Right cardiac atrium (tissue), 5 donors: ENCODE measurements around the gene ZNF570. TPM values are rescaled to one million over a fixed set of nuclear protein-coding genes. Genes with fewer than 3 reads are reported as not detected.

ENCODE experiments used
- ATAC-seq, 2 donors: fragments of 200-7000 bp; cut with Tn5 transposase; one replicate each; pipeline versions ENCODE4 v1.8.0 to v1.9.1; 2020; ENCODE audit warnings: moderate library complexity in 2 of 2, mild to moderate bottlenecking in 1 of 2
- DNase-seq, 3 donors: peaks; one replicate each; pipeline ENCODE4 v3.0.0-alpha.2; 2020
- H3K27ac ChIP-seq: one replicate; pipeline ENCODE4 v1.5.1; 2013; ENCODE audit warnings: mild to moderate bottlenecking, low read length, control low read depth, moderate library complexity
- H3K27me3 ChIP-seq: one replicate; pipeline ENCODE4 v1.6.1; 2013; ENCODE audit not compliant: control insufficient read depth, insufficient read depth
- H3K4me1 ChIP-seq: one replicate; pipeline ENCODE4 v1.6.1; 2013; ENCODE audit warnings: low read length; ENCODE audit not compliant: control insufficient read depth, insufficient read depth
- H3K4me3 ChIP-seq: one replicate; pipeline ENCODE4 v1.5.1; 2013; ENCODE audit warnings: low read length, control low read depth
- H3K9me3 ChIP-seq: one replicate; pipeline ENCODE4 v1.6.1; 2013; ENCODE audit warnings: low read length; ENCODE audit not compliant: control insufficient read depth
- WGBS: extraction: QIAGEN DNeasy Blood & Tissue Kit; methylation state at CpG from one replicate; pipeline ENCODE4 v1.1.7; 2013; 5-methylcytosine and 5-hydroxymethylcytosine counted together
- intact Hi-C, 4 donors: fragments of 100-400 bp; cut with DNase I; formaldehyde crosslinking; loops; one replicate each; pipeline versions ENCODE4 v1.11.0 to v1.14.0; 2022 to 2023
- polyA plus RNA-seq: library from polyadenylated mRNA; stranded (reverse); fragments of 200-250 nt; gene quantifications from one replicate; pipeline ENCODE4 v1.2.3, GENCODE V29; 2013
- total RNA-seq, 4 donors: library from RNA; stranded (reverse); fragmentation: NEBNext Ultra II Directional; extraction: Animal tissue kit (Norgen Biotek cat#: 25700); gene quantifications; one replicate each; pipeline ENCODE4 v1.2.1, GENCODE V29; 2021
- donor health status: healthy with polysubstance abuse.
- donor health status: DM: no; HTN: yes; CAD: no.
- donor health status: DM: no; HTN: no; CAD: no.
- donor health status: DM: no; HTN: yes; CAD: no; lungs with severe emphysema.
- donor health status: DM: yes; HTN: yes; CAD: no.

ZNF570 gene
- total and polyA plus RNA-seq, 5 donors = 3.1 to 7.8 (median 7.0) TPM

DNA sequence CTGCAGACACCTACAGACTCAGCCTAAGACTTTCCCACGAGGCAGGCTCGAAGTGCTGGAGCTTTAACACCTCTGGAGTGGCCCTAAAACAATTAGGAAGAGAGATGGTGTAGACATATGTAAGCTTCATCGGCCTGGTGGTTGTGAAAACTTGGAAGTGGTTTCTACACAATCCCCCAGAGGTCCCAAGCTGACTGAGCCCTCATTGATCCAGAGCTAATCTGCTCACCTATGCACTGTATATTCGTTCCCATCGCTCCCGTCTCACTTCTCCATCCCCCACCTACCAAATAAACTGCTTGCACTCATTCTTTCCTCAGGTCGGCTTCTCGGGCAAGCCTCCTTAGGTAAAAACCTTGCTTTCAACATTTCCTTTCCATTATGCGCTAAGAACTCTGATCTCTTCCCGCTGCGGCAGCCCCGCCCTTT lies 36.8 kb downstream of the ZNF570 start:
- Histone ChIP-seq H3K27me3 (no peaks in the 10 kb centered on the region), H3K4me1 (no peaks in the 10 kb centered on the region), H3K27ac (peak overlapping the region; percentile 100), H3K4me3 (peak overlapping the region; percentile 91), H3K9me3 (no peaks in the 10 kb centered on the region)
- DNase-seq = peak in 1 of 3 donors; percentile 87
- WGBS = 4% methylated on average over 12 of the region's 12 CpGs
- intact Hi-C loops = loop anchor here in 1 of 4 donors (5.0 kb wide), 1 partner anchor 39 kb away; the partner anchor contains the start of genes ZNF569 and ZNF570
- peak; percentile 20 to 33 for ATAC-seq

DNA sequence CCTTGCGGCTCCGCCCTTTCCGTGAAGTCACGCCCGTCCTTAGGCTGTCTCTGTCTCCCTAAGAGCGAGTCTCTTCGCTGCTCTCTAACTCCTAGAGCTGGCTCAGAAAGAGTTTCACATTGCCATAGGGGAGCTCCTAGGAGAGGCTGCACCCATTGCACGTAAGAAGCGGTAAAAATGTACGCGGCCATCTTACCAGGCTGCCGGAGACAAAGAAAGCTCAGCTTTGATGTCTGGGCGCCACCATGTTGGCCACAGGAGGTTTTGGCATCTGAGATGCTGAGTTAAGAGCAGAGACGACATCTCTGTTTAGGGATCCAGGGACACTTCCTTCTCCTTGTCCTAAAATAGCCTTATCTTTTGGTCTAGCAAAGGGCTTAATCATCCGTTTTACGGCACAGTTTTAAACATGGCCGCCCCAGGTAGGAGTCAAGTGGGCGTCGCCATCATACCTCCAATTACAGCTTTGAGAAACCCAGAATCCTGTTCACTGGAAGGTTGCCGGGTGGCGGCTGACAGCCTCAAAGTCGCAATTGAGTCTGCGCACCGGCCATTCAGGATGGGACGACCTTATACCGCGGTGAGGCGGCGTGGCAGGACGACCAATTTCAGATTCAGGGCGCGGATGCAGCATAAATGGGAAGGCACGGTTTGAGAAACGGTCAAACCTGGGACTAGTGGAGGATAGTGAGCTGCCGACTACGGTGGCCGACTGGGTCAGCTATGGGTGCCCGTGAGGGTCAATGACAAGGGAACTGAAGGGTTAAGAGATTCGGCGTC lies 37.4 kb downstream of the ZNF570 start, which contains the start of gene ZNF793:
Gene ZNF793 (plus strand): TSS at position 553 of the 780 bp plus-strand sequence. CDS start 16,501 bp downstream, outside the sequence.
- no peaks in the 10 kb centered on the region for H3K27me3 ChIP-seq
- H3K9me3 ChIP-seq = no peaks in the 10 kb centered on the region
- H3K27ac ChIP-seq = peak within 1 kb of the TSS; percentile 100
- under 1% methylated on average over 40 of the region's 40 CpGs for WGBS
- intact Hi-C loops = loop anchor here in 1 of 4 donors (5.0 kb wide), 1 partner anchor 39 kb away; the partner anchor contains the start of genes ZNF569 and ZNF570
- H3K4me1 ChIP-seq = no peaks in the 10 kb centered on the region
- H3K4me3 ChIP-seq = peak within 1 kb of the TSS; percentile 91
- ATAC-seq (peak; percentile 93 to 94), DNase-seq (peak; percentile 79 to 94 (median 93))

DNA sequence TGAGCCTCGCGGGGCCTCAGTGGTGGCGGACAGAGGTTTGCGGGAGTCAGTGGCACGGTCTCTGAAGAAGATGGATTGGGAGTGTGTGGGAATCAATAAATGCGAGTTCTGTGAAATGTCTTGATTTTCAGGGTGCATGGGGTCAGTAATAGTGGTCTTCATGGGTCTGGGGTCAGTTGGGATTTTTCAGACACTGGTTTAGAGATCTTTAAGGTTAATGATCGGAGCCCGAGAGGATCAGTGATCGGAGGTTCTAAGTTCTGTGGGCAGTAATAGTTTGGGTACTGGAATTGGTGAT lies 38.0 kb downstream of the ZNF570 start:
- DNase-seq (no peak), ATAC-seq (no peak)
- 3% methylated on average over 9 of the region's 9 CpGs for WGBS
- intact Hi-C loops = loop anchor here in 1 of 4 donors (5.0 kb wide), 1 partner anchor 40 kb away; the partner anchor contains the start of genes ZNF569 and ZNF570
- H3K4me1 ChIP-seq = no peaks in the 10 kb centered on the region
- H3K4me3 ChIP-seq = peak overlapping the region; percentile 91
- peak overlapping the region; percentile 100 for H3K27ac ChIP-seq
- H3K9me3 ChIP-seq = no peaks in the 10 kb centered on the region
- H3K27me3 ChIP-seq = no peaks in the 10 kb centered on the region

DNA sequence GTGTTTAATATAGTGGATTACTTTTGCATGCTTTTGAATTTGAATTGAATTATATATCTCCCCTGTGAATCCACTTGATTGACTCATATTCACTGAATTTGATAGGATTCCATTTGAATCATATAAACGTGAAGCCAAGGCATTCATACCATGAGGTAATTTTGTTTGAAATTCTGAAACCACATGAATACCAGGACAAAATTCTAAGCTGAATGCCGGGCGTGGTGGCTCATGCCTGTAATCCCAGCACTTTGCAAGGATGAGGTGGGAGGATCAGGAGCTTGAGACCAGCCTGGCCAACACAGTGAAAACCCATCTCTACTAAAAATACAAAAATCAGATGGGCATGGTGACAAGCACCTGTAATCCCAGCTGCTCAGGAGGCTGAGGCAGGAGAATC lies 42.0 kb downstream of the ZNF570 start:
- 96% methylated on average over 3 of the region's 3 CpGs for WGBS
- H3K4me1 ChIP-seq = no peaks in the 10 kb centered on the region
- DNase-seq (no peak), ATAC-seq (no peak)
- no peak overlapping the region for H3K4me3 ChIP-seq
- intact Hi-C loops = no loop called here
- H3K27ac ChIP-seq = no peak overlapping the region
- H3K27me3 ChIP-seq = no peaks in the 10 kb centered on the region
- H3K9me3 ChIP-seq = no peaks in the 10 kb centered on the region

DNA sequence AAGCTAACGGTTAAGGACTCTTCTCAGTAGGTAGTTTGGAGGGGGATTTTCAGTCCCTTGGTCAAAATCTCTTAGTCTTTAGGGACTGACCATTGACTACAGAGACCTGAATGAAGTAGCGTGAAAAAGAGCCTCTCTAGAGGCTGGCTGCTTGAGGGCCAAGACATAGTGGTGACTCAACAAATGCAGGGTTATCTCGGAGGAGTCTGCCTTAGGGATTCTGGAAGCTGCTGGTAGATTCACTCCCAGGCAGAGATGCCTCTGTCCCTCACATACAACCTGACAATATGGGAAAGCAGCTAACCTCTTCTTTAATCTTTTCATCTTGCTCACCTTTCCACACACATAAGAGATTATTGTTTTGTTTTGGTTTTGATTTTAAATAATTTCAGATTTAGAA lies 42.7 kb downstream of the ZNF570 start:
- DNase-seq (no peak), ATAC-seq (no peak)
- no peaks in the 10 kb centered on the region for H3K9me3 ChIP-seq
- H3K27ac ChIP-seq = no peak overlapping the region
- intact Hi-C loops = no loop called here
- WGBS = 95% methylated on average over 3 of the region's 3 CpGs
- H3K27me3 ChIP-seq = no peaks in the 10 kb centered on the region
- no peak overlapping the region for H3K4me3 ChIP-seq
- no peaks in the 10 kb centered on the region for H3K4me1 ChIP-seq

DNA sequence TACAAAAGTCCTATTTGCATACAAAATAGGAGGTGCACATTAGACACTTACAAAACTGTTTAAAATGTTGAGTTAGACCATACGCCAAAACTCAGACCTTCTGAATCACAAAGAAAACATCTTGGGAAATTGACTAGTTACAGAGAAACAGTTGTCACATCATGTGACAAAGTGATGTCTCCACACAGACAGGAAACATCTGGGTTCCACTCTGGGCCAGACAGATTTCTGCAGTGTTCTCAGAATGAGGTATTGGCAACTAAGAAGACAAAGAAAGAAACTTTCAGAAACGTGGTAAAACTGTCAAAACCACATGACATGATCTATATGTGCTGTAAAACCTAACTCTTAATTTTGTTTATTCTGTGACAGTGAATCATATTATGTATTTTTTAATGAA lies 44.2 kb downstream of the ZNF570 start:
- H3K4me1 ChIP-seq = no peaks in the 10 kb centered on the region
- H3K27ac ChIP-seq = no peak overlapping the region
- 48% methylated on average over 2 of the region's 2 CpGs for WGBS
- no peaks in the 10 kb centered on the region for H3K9me3 ChIP-seq
- no peaks in the 10 kb centered on the region for H3K27me3 ChIP-seq
- ATAC-seq = no peak
- no peak overlapping the region for H3K4me3 ChIP-seq
- intact Hi-C loops = no loop called here
- DNase-seq = no peak

DNA sequence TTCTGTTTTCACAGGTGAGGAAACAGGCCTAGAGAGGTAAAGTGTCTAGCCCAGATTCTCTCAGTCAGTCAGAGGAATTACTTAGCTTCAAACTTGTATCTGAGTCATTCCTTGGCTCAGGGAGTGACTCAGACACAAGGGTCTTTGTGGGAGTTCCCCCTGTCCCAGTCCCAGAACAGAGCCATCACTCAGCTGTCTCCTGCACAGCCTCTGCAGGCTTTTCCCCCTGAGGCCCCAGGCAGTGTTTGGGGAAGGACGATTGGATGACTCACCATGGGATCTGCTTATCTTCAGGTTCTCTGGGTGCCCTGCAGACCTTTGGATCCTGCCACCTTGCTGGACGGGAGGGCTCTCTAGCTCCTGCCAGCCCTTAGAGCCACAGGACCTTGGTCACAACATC lies 50.7 kb downstream of the ZNF570 start:
- WGBS = 50% methylated on average over 2 of the region's 2 CpGs
- H3K27me3 ChIP-seq = no peaks in the 10 kb centered on the region
- DNase-seq (no peak), ATAC-seq (no peak)
- intact Hi-C loops = no loop called here
- H3K27ac ChIP-seq = no peak overlapping the region
- no peaks in the 10 kb centered on the region for H3K4me1 ChIP-seq
- peaks cover 2% of the 10 kb centered on the region for H3K9me3 ChIP-seq
- H3K4me3 ChIP-seq = no peak overlapping the region

DNA sequence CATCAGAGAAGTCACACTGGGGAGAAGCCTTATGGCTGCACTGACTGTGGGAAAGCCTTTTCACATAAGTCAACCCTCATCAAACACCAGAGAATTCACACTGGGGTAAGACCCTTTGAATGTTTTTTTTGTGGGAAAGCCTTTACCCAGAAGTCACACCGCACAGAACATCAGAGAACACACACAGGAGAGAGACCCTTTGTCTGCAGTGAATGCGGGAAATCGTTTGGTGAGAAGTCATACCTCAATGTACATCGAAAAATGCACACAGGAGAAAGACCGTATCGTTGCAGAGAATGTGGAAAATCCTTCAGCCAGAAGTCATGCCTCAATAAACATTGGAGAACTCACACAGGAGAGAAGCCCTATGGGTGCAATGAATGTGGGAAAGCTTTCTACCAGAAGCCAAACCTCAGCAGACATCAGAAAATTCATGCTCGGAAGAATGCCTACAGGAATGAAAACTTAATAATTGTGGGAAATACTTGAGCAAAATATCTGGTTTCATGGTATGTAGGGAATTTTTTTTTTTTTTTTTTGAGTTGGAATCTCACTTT lies 68.3 kb downstream of the ZNF570 start:
- DNase-seq (no peak), ATAC-seq (no peak)
- no peaks in the 10 kb centered on the region for H3K27me3 ChIP-seq
- peaks cover 22% of the 10 kb centered on the region for H3K9me3 ChIP-seq
- H3K4me1 ChIP-seq = no peaks in the 10 kb centered on the region
- no peak overlapping the region for H3K4me3 ChIP-seq
- H3K27ac ChIP-seq = no peak overlapping the region
- over 99% methylated on average over 7 of the region's 7 CpGs for WGBS
- intact Hi-C loops = no loop called here

Other genes starting within 250 kb of the ZNF570 start
- 1 to 10 TPM; 5.4 to 7.9 (median 6.9) TPM for gene ZNF527, start 98.3 kb upstream of the ZNF570 start, total RNA-seq
- gene ZNF527, start 98.3 kb upstream of the ZNF570 start, polyA plus RNA-seq = 4.2 TPM
- gene ZNF569, start 1.9 kb upstream of the ZNF570 start, total RNA-seq = 1 to 10 TPM; 4.7 to 7.9 (median 6.6) TPM
- gene ZNF569, start 1.9 kb upstream of the ZNF570 start, polyA plus RNA-seq = 3.5 TPM
- 1 to 10 TPM; 6.0 to 9.2 (median 7.1) TPM for gene ZNF793, start 37.6 kb downstream of the ZNF570 start, total RNA-seq
- gene ZNF793, start 37.6 kb downstream of the ZNF570 start, polyA plus RNA-seq = 4.4 TPM
- gene ZNF571, start 125.4 kb downstream of the ZNF570 start, total RNA-seq = 1 to 10 TPM; 2.9 to 7.4 (median 3.5) TPM
- 2.8 TPM for gene ZNF571, start 125.4 kb downstream of the ZNF570 start, polyA plus RNA-seq
- 10 to 100 TPM in 2 of 4 donors, 1 to 10 TPM in 2; 8.8 to 13.4 (median 9.8) TPM for gene ZNF540, start 125.5 kb downstream of the ZNF570 start, total RNA-seq
- 6.5 TPM for gene ZNF540, start 125.5 kb downstream of the ZNF570 start, polyA plus RNA-seq
- gene ZFP30, start 186.1 kb downstream of the ZNF570 start, total RNA-seq = 1 to 10 TPM; 5.7 to 9.5 (median 8.5) TPM
- gene ZFP30, start 186.1 kb downstream of the ZNF570 start, polyA plus RNA-seq = 3.5 TPM